Measurements from ENCODE around the gene MED27.

Gene MED27

DNA sequence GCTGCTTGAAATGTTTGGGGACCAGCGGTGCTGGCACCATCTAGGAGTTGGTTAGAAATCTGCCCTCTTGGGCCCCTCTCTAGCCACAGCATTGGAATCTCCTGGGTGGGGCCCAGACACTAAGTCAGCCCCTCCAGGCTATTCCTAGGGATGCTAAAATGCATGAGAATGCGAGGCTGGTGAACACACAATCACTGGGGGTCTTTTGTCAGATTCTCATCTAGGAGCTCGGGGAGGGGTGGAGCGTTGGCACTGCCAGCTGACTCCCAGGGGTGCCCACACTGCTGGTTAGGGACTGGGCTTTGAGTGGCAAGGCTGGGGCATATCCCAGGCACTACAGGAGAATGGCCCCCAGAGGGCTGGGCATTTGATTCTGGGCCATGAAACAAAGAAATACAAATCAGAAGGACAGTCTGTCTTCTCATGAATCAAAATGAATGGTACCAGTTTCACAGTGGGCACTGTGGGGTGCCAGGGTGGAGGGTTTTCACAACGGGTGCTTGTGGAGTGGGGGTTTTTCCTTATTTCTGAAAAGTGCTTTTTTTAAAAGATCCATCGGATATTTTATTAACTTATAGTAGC, 212.0 kb downstream of the MED27 start:
- in situ Hi-C loops (cut with HindIII; ENCODE audit: low sequenced_read_pairs): no loop called here
- TF ChIP-seq, protein P1, sequence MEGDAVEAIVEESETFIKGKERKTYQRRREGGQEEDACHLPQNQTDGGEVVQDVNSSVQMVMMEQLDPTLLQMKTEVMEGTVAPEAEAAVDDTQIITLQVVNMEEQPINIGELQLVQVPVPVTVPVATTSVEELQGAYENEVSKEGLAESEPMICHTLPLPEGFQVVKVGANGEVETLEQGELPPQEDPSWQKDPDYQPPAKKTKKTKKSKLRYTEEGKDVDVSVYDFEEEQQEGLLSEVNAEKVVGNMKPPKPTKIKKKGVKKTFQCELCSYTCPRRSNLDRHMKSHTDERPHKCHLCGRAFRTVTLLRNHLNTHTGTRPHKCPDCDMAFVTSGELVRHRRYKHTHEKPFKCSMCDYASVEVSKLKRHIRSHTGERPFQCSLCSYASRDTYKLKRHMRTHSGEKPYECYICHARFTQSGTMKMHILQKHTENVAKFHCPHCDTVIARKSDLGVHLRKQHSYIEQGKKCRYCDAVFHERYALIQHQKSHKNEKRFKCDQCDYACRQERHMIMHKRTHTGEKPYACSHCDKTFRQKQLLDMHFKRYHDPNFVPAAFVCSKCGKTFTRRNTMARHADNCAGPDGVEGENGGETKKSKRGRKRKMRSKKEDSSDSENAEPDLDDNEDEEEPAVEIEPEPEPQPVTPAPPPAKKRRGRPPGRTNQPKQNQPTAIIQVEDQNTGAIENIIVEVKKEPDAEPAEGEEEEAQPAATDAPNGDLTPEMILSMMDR (IDR thresholded peaks at IDR 0.05; ENCODE audit: low read depth, low read length): no peak

DNA sequence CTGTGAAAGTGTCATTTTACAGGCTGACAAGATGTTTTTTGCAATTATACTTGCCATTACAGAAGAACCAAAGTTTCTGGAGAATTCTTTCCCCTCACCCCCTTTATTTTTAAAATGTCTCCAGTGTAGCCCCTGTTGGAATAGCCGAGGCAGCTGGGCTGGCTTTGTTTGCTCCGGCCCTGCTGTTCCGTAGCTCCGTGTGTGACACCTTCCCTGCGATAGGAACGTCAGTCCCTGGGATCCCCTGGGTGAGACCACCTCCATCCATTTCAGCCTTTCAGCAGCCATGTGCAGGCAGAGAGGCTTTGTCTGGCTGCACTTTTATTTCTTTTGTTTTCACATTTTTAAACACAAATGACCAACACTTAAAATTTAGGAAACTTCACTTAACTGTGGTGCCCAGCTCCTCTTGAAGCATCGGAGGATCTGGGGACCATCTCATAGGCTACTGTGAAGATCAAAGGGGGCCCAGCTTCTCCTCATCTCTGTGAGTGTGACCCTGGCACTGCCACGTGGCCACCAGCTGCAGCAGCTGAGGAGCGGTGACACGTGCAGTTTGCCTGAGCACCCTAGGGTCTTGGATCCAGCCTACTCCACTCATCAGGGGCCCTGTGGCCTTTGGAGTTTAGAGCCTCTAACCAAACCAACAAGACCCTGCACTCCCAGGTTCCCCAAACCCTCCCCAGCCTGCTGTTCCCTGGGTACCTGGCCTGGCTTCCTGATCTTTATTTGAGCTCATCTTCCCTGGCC, 214.0 kb downstream of the MED27 start:
- H3K4me3 ChIP-seq (ENCODE audit: low read depth, low read length): no peak overlapping the region
- DNase-seq (ENCODE audit: low read depth, low spot score): no peak
- TF ChIP-seq, protein P1 (IDR thresholded peaks at IDR 0.05; ENCODE audit: low read depth, low read length): no peak
- in situ Hi-C loops (cut with HindIII; ENCODE audit: low sequenced_read_pairs): no loop called here

More for the DNA sequence above, 212.0 kb downstream of the MED27 start:
- no peak overlapping the region for H3K4me3 ChIP-seq (ENCODE audit: low read depth, low read length)
- DNase-seq (ENCODE audit: low read depth, low spot score): no peak

DNA sequence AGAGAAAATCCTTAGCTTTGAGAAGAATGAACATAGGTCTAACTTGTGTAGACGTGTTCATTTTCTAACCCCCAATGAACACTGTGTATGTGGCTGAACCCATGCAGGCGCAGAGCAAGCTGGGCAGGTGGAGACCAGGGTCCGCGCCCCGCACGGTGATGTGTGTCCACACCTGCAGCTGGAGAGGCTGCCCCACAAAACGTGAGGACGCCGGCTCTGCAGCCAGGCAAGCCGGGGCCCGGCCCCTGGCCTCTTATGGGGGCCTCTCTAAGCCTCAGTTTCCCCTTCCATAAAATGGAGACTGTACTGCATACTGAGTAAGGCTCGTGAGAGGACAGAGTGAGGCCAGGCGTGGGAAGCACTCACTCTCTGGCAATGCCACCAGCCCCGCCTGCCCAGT, 215.1 kb downstream of the MED27 start:
- TF ChIP-seq, protein P1 (IDR thresholded peaks at IDR 0.05; ENCODE audit: low read depth, low read length): no peak
- in situ Hi-C loops (cut with HindIII; ENCODE audit: low sequenced_read_pairs): no loop called here
- DNase-seq (ENCODE audit: low read depth, low spot score): no peak
- no peak overlapping the region for H3K4me3 ChIP-seq (ENCODE audit: low read depth, low read length)

DNA sequence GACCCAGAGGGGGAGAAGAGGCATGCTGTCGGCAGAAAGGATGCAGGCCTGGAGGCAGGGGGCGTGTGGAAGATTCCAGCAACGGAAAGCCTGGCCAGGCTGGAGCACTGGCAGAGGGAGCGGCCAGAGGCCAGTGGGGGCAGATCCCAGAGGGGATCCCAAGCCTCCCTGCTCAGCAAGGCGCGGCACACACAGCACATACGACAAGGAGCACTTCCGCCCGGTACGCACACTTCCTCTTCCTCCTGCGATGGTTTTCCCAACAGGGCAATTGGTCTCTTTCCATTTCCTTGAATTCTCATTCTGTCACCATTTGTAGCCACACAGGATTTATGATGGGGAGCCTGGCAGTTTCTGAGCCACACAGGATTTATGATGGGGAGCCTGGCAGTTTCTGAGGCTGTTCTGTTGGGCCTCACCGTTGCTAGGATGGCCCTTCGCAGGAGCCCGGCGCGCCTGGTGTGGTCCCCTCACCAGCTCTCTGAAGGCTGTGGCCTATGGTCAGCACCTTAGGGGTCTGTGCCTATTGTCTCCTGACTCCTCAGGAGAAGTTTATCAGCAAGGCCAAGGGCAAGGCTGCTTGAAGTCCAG, 216.3 kb downstream of the MED27 start:
- in situ Hi-C loops (cut with HindIII; ENCODE audit: low sequenced_read_pairs): no loop called here
- TF ChIP-seq, protein P1 (IDR thresholded peaks at IDR 0.05; ENCODE audit: low read depth, low read length): no peak
- H3K4me3 ChIP-seq (ENCODE audit: low read depth, low read length): no peak overlapping the region
- DNase-seq (ENCODE audit: low read depth, low spot score): no peak

DNA sequence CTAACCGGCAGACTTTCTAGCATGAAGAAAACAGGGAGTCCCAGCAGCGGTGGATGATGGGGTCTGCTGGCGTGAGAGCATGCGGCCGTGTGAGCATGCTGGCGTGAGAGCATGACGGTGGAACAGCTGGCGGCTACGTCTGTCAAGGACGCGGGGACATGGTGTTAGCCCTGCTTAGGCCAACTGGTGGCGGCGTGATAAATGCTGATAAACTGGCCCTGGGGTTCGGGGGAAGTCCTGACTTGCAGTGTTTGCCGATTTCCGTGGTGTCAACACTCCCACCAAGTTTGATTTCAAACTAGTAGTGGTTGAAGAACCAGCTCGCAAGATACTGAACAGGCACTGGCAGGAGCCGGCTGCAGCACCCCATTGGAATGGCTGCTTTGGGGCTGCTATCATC, 217.4 kb downstream of the MED27 start:
- in situ Hi-C loops (cut with HindIII; ENCODE audit: low sequenced_read_pairs): no loop called here
- H3K4me3 ChIP-seq (ENCODE audit: low read depth, low read length): no peak overlapping the region
- DNase-seq (ENCODE audit: low read depth, low spot score): no peak
- TF ChIP-seq, protein P1 (IDR thresholded peaks at IDR 0.05; ENCODE audit: low read depth, low read length): no peak

DNA sequence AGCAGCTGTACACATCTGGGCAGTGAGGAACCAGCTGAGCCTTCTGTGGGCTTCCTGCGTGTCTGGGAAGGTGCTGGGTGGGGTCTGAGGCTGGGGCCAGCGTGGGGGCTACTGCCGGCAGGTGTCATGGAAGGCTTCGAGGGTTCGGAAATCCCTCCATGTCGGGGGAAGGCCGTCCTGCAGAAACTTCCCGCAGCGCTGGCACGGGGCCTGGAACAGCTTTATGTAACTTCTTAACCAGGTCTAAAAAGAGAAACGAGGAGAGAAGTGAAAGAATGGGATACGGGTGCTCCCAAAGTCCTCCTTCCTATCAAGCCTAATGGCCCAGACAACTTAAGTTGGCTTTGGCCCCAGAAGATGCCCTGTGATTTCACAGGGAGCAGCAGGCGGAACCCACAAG, 219.2 kb downstream of the MED27 start:
- no peak overlapping the region for H3K4me3 ChIP-seq (ENCODE audit: low read depth, low read length)
- in situ Hi-C loops (cut with HindIII; ENCODE audit: low sequenced_read_pairs): no loop called here
- no peak for DNase-seq (ENCODE audit: low read depth, low spot score)
- TF ChIP-seq, protein P1 (IDR thresholded peaks at IDR 0.05; ENCODE audit: low read depth, low read length): no peak
